Inflammatory macrophage treated with lipopolysaccharide for 1 hour (primary cell): ENCODE measurements around the gene PCYOX1L.
A peak's percentile ranks its signal among the peaks of the same experiment; 100 is the strongest.

ENCODE experiments used
- DNase-seq, 2 donors: peaks; one replicate each; pipeline ENCODE4 v3.0.0-alpha.2; 2020 to 2022

Gene PCYOX1L

DNA sequence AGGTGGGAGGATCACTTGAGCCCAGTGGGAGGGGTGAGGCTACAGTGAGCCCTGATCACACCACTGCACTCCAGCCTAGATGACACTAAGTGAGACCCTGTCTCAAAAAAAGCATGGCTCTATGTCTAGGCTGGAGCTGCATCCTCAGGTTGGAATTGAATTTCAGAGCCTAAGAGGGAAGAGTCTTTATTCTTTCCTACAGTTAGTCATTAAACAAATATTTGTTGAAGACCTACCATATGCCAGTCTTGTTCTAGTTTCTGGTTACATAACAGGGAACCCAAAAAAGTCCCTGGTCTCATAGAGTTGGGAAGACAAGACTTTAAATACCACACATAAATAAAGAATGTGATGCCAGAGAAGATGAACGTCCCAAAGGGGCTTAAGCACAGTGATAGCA lies 19.5 kb upstream of the PCYOX1L start:
- no peak for DNase-seq

DNA sequence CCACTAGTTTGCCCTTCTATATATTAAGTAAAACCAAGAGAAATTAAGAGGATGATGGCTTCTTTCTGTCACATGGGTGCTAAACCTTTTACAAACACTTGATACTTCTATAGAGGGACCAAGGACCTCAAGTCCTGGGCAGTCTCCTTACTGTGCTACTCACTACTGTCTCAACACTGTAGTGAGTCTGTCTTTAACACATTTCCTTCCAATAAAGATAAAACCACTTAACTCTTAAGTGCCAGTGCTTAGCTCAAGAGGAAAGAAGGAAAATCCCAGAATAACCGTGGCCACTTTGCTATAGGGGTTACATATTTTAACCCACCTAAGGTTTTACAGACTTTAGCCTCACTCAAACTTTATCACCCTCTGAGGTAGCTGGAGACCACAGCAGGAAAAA lies 16.9 kb upstream of the PCYOX1L start:
- DNase-seq = no peak

DNA sequence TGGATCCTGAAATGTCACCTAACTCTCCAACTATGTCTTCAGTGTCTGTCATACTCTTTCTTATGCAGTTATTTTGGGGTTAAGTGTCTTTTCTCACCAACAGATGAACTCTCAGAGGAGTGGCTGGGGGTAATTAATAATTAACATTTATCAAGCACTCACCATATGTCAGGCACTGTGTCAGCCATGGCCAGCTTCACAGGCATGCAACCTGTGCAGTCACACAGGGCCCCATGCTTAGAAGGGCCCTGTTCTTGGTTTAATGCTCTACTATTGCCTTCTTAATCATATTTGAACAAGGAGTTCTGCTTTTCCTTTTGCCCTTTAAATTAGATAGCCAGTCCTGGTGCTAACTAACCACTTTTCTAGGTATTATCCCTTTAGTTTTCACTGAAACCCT lies 16.0 kb upstream of the PCYOX1L start:
- DNase-seq = no peak

GRCh38 chr5:149344151-149344550 lies 13.7 kb upstream of the PCYOX1L start:
- DNase-seq = no peak

- DNase-seq = peak; percentile 96 to 97
Measured at GRCh38 chr5:149345147-149345891, 12.5 kb upstream of the PCYOX1L start, which contains the start of gene GRPEL2. Gene GRPEL2 (plus strand): TSS chr5:149345499. CDS start chr5:149345540, 41 bp downstream.

GRCh38 chr5:149345892-149346222 lies 12.0 kb upstream of the PCYOX1L start:
- peak in 1 of 2 donors; percentile 17 for DNase-seq

GRCh38 chr5:149348518-149348917 lies 9.3 kb upstream of the PCYOX1L start:
- DNase-seq = no peak

GRCh38 chr5:149349382-149349781 lies 8.5 kb upstream of the PCYOX1L start:
- no peak for DNase-seq

DNA sequence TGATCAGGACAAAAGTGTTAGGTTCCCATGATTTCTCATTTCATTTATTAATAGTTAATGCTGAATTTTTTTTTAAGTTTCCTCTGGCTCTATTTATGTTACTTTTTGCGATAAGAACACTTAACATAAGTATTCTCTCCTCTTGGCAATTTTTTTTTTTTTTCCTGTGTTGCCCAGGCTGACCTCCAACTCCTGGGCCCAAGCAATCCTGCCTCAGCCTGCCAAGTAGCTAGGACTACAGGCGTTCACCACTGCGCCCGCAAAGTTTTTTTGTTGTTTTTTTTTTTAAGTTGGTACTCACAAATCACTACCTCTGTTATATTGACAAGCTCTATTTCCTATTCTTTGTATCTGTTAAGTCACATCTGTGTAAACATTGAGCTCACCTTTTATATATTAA lies 5.7 kb upstream of the PCYOX1L start:
- no peak for DNase-seq

DNA sequence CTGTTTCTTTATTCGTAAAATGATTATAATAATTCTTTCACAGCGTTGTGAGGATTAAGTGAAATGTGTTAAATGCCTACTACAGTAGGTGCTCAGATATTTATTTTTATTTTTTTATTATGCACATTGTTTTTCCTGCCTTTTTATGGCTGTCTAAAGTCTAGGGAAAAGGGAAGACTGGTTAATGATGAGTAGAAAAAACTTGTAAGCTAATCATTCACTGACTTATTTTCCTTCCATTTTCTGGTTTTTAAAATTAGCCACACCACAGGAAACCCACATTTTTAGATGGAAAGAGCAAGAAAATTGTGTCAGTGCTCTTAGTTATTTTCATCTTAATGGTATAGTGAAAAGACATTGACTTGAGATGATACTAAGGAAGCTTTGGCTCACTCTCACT lies 3.9 kb upstream of the PCYOX1L start:
- no peak for DNase-seq

DNA sequence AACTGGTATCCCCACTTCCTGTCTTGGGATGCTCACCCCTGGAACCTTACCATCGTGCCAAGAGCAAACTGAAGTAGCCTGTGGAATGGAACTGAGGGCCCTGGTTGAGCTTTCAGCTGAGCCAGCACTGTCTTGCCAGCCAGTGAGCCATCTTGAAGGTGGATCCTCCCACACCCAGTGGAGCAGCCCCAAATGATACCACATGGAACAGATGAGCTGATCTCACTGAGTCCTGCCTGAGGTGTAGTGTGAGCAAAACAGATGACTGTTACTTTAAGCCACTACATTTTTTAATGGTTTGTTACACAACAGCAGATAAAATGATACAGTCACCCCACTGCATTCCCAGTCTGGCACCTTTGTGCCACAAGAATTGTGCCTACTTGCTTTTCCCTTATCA lies 2.2 kb upstream of the PCYOX1L start:
- DNase-seq = no peak

GRCh38 chr5:149356391-149356790 lies 1.5 kb upstream of the PCYOX1L start:
- DNase-seq = no peak

GRCh38 chr5:149358294-149358651 lies 427 bp downstream of the PCYOX1L start:
- DNase-seq = peak; percentile 26 to 41

GRCh38 chr5:149358868-149359495 lies 1.1 kb downstream of the PCYOX1L start:
- DNase-seq = no peak

DNA sequence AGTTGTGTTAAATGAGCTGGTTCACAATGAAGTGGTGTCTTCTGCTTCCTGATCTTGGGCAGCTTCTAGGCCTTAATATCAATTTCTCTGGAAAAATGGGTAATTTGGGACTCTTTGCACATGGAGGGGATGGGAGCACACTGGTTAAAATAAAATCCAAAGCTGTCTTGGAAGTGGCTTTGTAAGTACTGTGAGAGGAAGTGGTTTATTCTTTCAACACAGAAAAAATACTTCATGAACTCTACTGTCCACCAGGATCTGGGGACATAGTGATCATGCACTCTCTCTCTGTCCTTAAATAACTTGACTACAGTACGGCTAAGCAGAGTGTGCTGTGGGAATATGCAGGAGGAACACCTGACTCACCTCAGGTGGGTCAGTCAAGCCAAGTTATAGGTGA lies 2.4 kb downstream of the PCYOX1L start:
- DNase-seq = peak in 1 of 2 donors; percentile 20

DNA sequence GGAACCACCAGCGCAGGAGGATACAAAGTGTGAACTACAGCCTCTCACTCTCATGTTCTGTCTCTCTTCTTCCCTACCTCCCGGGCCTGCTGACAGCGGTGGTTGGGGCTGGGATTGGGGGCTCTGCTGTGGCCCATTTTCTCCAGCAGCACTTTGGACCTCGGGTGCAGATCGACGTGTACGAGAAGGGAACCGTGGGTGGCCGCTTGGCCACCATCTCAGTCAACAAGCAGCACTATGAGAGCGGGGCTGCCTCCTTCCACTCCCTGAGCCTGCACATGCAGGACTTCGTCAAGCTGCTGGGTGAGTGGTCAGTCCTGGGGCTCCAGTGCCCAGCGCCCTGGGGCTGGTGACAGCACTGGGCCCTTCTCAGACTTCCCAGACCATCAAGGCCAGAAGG lies 4.7 kb downstream of the PCYOX1L start:
- no peak for DNase-seq

DNA sequence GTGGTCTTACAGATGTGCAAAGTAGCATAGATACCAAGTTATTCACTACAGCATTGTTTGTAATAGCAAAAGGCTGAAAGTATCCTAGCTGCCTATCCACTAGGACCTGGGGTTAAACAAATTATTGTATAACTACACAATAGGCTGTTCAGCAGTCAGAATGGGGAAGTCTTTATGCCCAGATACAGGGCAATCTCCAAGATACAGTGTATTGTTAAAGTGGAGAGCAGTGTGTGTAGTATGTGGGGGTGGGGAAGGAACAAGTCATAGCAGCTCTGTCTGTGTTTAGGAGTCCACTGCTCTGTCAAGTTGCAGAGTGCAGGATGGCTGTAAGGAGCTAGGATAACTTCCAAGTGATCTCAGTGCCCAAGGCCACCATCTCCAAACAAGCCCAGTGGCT lies 5.5 kb downstream of the PCYOX1L start:
- DNase-seq = peak; percentile 27 to 43

- peak in 1 of 2 donors; percentile 18 for DNase-seq
Measured at GRCh38 chr5:149363936-149364335, 6.1 kb downstream of the PCYOX1L start.

GRCh38 chr5:149364719-149365118 lies 6.9 kb downstream of the PCYOX1L start:
- no peak for DNase-seq

DNA sequence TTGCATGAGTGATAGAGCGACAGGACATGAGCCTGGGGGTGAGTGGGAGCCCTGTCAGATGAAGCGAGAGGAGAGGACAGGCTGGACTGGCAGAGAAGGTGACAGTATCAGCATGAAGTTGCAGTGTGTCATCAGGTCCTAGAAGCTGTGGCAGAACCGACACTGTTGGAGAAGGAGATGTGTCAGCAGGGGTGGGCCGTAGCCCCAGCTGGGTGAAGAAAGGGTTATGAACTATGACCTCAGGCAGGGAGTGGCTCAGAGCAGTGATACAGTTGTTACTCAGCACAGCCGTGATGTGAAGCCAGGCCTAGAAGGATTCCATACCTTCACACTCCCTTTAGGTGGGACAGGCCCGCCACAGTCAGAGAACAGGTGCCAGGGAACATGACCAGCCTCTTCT lies 7.6 kb downstream of the PCYOX1L start:
- DNase-seq = no peak

DNA sequence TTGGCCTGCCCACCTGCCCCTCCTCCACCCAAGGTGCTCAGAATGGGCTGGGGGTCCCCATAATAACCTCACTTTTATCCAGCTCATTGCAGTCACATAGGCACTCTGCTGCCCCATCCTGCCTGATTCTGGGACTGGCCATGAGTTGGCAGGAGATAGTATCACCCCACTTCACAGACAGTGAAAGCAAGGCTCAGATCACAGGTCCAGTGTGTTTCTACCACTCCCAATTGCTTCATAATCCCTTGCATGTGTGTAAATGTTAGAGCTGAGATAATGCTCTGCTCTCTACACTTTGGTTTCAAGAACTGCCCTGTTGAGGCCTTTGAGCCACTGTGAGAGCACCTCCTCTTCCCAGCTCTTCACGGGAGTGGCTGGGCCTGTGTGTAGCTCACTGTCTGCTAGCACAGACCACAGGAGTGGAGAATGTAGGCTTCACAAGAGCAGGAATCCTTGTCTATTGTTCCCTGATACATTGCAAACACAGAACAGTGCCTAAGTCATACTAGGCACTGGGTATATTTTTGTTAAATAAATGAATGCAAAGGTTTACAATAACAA lies 8.4 kb downstream of the PCYOX1L start:
- DNase-seq = no peak

DNA sequence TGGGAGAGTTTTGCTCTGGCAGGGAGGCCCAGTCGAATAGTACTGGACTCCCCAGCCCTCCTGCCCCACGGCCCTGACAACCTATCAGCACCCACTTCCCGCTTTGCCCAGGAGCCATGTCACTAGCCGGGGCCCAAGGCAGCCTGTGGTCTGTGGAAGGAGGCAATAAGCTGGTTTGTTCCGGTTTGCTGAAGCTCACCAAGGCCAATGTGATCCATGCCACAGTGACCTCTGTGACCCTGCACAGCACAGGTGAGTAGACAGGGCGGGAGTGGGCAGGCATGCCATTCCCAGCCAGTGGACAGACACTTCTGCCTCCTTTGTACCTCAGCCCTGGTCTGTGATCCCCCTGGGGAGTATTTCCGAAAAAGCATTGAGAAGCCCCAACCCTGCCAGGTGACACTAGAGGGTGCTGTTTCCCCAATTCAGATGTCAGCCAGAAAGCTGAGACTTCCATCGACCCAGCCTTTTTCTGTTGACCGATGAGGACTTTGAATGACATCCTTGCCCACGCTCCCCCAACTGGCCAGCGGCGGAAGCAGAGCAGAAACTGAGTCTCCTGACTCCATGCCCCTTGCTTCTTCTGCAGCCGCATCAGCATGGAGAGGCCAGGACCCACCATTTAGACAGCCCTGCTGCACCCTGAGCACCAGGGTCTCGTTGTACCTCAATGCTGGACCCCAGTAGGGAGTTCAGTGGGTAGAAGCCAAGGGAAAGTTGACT lies 9.6 kb downstream of the PCYOX1L start:
- DNase-seq = peak; percentile 38 to 71

GRCh38 chr5:149367972-149368645 lies 10.3 kb downstream of the PCYOX1L start:
- DNase-seq = no peak
